Measurements from ENCODE around the gene EFCAB11.

DNA sequence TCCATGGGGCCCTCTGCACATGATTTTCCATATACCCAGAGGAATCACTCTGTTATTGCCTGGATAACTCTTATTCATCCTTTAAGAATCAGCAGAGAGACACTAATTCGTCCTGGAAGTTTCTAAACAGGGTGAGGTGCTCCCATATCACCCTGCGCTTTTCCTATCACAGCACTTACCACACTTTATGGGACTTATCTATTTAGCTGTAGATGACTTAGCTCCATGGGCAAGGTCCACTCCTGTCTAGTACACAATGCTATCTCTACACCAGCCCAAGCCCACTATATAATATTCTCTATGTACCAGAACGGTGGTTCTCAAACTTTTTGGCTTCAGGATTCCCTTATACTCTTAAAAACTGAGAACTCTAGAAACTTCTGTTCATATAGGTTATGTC lies 111.7 kb downstream of the EFCAB11 start:
- no peak for TF ChIP-seq CTCF (conservative IDR thresholded peaks at IDR 0.05; ENCODE audit: low read depth, low read length)
- no peak for TF ChIP-seq CEBPB (IDR thresholded peaks at IDR 0.05; ENCODE audit: low read depth, low read length)
- no peak for TF ChIP-seq RAD21 (IDR thresholded peaks at IDR 0.05; ENCODE audit: low read length)
- TF ChIP-seq MAZ (IDR thresholded peaks at IDR 0.05; ENCODE audit: borderline replicate concordance, low read depth, low read length): no peak
- no peak for TF ChIP-seq RCOR1 (IDR thresholded peaks at IDR 0.05; ENCODE audit: insufficient replicate concordance, low read length)
- TF ChIP-seq POLR2A (IDR thresholded peaks at IDR 0.05; ENCODE audit: low read depth, low read length): no peak
